PFSK-1 (cell line): ENCODE measurements around the gene GMPR2.

Experiments used
- FOXP2 ChIP-seq: optimal IDR thresholded peaks from 2 replicates; pipeline ENCODE3; 2011; ENCODE audit warnings: borderline replicate concordance, control low read depth, inconsistent platforms; ENCODE audit not compliant: insufficient read depth; ENCODE audit errors: extremely low read length, extremely low read depth
- POLR2AphosphoS5 ChIP-seq: IDR thresholded peaks from 2 replicates; pipeline ENCODE4 v1.6.1; 2012; ENCODE audit warnings: low read depth, mild to moderate bottlenecking, control low read depth, low read length, moderate library complexity
- SIN3A ChIP-seq: IDR thresholded peaks from 2 replicates; pipeline ENCODE4 v1.6.1; 2012; ENCODE audit warnings: mild to moderate bottlenecking, low read length, moderate library complexity, borderline replicate concordance; ENCODE audit not compliant: insufficient read depth
- TAF1 ChIP-seq: IDR thresholded peaks from 2 replicates; pipeline ENCODE4 v1.6.1; 2012; ENCODE audit warnings: low read length, control low read depth, borderline replicate concordance; ENCODE audit not compliant: insufficient read depth
- TF ChIP-seq, protein P1 (sequence below), 2 experiments: IDR thresholded peaks; 2 replicates each; pipeline versions ENCODE4 v1.6.1 to v1.8.0; 2011 to 2012; ENCODE audit warnings: low read depth in 2 of 2, low read length in 2 of 2, control low read depth in 1 of 2, inconsistent platforms in 1 of 2, mild to moderate bottlenecking in 1 of 2, moderate library complexity in 1 of 2; ENCODE audit not compliant: insufficient read depth in 1 of 2

DNA sequence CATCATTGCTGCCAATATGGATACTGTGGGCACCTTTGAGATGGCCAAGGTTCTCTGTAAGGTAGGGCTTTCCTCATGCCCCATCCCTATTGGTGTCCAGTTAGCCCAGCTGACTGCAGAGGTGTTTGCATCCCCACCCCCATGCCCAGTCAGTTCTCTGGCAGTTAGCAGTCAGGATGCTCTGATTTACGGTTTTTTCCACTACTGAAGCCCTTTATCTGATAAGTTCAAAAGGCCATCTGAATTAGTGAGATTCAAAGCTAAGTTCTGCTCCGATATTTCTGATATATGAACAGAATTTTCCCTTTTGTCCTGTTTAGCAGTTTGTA lies 773 bp downstream of the GMPR2 start:
- TF ChIP-seq, protein P1, sequence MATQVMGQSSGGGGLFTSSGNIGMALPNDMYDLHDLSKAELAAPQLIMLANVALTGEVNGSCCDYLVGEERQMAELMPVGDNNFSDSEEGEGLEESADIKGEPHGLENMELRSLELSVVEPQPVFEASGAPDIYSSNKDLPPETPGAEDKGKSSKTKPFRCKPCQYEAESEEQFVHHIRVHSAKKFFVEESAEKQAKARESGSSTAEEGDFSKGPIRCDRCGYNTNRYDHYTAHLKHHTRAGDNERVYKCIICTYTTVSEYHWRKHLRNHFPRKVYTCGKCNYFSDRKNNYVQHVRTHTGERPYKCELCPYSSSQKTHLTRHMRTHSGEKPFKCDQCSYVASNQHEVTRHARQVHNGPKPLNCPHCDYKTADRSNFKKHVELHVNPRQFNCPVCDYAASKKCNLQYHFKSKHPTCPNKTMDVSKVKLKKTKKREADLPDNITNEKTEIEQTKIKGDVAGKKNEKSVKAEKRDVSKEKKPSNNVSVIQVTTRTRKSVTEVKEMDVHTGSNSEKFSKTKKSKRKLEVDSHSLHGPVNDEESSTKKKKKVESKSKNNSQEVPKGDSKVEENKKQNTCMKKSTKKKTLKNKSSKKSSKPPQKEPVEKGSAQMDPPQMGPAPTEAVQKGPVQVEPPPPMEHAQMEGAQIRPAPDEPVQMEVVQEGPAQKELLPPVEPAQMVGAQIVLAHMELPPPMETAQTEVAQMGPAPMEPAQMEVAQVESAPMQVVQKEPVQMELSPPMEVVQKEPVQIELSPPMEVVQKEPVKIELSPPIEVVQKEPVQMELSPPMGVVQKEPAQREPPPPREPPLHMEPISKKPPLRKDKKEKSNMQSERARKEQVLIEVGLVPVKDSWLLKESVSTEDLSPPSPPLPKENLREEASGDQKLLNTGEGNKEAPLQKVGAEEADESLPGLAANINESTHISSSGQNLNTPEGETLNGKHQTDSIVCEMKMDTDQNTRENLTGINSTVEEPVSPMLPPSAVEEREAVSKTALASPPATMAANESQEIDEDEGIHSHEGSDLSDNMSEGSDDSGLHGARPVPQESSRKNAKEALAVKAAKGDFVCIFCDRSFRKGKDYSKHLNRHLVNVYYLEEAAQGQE (IDR thresholded peaks at IDR 0.05; ENCODE audit: insufficient read depth in 1 of 2, low read depth in 2 of 2, low read length in 2 of 2) = no peak
- TF ChIP-seq POLR2AphosphoS5 (no peak), SIN3A (no peak), FOXP2 (no peak), TAF1 (no peak)
